HG02571 (cell line): ENCODE results near the gene PABPC1L.

ENCODE experiments used
- ATAC-seq: cut with Tn5 transposase; IDR thresholded peaks from one replicate; pipeline ENCODE4 v1.9.1; 2021; ENCODE audit warnings: mild to moderate bottlenecking, moderate library complexity; ENCODE audit not compliant: unreplicated experiment

Gene PABPC1L

DNA sequence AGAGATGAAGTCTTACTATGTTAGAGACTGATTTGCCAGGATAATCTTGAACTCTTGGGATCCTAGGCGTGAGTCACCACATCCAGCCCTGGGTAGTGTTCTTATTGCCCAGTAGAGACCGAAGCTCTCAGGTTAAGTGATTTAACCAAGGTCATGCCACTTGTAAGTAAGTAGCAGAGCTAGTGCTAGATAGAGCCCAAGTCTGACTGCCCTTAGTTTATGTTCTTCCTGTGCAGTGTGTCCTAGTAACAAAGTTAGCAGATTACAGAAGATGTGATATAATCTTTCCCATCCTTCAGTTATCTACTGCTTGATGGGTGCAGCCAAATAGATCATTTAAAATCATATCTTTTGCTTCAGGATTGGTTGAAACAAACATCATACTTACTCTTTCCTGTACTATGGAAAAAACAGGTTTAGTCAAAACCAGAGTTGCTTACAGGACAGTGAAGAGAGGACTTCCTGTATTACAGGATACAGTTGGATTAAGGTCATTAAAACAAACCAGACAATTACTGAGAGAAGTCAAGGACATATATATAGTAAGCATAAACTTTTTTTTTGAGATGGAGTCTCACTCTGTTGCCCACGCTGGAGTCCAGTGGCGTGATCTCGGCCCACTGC, 9.5 kb upstream of the PABPC1L start:
- ATAC-seq: no peak

DNA sequence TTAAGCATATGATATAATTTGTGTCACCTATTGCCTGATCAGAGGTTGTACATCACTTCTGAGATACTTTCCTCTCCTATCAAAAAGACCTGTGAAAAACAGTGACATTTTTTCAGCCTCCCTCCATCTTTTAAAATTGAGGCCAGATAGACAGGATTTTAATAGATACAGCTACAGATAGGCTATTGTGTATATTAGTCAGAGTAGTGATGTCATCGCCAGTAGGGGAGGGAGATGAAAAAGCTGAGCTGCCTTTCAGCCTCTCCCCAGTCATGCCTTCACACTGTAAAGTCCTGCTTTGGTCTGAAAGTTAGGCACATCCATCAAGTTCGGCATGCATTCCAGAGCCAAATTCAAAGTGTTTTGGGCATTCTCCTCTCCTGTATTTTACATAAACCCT, 7.9 kb upstream of the PABPC1L start:
- no peak for ATAC-seq

DNA sequence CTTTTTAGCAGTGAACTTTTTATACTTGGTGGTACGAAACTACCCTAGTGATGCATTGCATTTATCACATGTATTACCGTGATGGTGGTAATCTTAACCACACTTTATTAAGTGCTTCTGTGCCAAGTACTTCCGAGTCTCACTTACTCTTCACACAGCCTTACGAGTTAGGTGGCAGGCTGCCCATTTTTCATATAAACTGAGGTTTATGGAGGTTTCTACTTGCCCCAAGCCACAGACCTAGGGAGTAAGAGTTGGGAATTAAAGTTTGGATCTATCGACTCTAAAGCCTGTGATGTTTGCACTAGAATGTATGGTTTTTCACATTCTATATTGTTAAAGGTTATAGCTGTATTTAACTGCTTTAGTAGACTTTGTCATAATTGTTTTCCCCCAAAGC, 5.5 kb upstream of the PABPC1L start:
- ATAC-seq: no peak

DNA sequence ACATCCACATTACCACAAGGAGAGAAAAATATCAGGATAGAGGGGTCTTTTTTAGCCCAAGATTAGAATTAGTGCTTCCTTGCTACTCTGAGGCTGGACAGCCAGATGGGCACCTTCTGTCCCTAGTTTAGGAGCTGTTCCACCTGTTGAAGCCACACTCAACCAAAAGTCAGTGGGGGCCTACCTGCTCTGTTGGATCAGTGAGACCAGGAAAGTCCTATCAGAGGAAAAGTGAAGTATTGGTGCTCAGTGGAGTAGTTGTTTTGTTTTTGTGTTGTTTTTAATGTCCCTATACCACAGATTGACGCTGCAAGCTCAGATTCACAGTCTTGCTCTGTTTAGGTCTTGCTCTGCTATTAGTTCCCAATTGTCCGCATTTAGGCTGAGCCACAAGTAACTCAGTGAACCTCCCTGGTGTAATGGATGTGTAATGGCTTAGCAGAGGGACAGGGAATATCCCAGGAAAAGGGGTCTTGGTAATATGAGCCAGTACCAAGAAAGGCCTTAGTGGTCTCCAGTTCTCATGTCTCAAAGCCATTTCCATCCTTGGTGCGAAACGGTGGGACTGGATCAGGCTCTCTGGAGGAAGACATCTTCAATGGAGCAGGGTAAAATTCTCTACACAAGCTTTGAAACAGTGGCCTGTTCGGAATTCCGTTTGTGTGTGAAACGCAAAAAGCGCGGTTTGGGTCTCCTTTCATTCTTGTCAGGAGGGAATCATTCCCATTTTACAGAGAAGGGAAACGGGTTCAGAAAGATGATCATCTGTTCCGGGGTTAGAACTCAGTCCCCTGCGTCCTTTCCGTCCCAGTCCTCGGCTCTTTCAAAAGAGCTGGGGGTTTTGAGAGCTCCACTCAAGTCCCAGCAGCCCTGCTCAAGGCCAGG, 631 bp upstream of the PABPC1L start:
- ATAC-seq: no peak

DNA sequence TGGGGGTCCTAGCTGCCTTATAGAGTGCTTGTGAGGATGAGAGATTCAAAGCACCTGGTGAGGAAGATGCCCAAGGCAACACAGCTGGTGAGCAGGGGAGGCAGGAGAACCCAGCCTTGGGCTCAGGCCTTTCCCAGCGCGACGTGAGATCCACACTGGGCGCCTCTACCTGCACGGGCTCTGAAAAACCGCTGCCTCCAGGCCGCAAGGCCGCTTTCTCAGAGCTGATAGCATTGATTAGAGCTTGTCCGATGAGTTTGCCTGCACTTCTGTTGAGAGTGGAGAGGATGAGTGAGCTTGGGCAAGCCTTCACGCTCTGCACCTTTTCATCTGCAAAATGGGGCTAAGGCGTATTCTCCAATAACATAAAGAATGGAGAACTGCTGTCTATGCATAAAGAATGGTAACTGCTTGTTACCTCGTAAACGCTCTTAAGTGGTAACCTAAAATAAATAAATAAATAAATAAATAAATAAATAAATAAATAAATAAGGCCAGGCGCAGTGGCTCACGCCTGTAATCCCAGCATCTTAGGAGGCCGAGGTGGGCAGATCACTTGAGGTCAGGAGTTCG, 916 bp downstream of the PABPC1L start:
- ATAC-seq: no peak

DNA sequence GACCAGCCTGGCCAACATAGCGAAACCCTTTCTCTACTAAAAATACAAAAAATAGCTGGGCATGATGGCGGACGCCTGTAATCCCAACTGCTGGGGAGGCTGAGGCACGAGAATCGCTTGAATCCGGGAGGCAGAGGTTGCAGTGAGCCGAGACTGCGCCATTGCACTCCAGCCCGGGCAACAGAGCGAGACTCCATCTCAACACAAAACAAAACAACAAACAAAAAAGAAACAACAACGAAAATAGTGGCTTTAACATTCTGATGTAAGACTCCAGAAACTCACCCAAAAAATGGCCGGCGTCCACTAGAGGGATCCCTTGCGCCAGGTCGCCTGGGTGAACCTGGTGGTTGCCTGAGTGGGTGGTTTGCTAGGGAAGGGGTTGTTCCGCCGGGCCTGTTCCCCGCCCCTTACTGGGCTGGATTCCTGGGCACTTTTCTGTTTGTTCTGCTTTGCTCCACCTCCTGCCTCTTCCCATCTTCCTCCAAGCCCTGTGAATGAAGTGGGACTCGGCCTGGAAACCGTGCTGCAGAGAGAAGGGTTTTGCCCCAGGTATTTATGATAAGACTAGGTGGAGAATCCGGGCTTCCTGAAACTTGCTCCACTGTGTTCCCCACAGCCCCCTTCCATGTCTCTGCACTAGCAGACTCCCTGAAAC, 1.5 kb downstream of the PABPC1L start:
- ATAC-seq: no peak

DNA sequence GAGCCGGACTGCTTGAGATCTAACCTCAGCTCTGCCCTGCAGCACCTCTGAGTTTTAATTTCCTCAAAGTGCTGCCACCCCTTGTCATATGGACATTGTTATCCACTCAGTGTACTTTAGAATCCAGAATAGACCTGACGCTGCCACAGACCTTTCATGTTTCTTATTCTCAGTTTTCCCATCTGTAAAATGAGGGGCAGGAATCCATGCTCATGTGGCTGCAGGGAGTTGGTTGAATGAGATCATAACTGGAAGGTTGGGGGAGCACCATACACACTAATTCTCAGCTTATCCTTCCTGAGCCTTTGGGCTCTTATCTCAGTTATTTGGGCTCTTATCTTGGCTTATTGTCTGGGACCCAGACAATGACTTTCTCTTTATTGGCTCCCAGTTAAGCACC, 2.3 kb downstream of the PABPC1L start:
- no peak for ATAC-seq

DNA sequence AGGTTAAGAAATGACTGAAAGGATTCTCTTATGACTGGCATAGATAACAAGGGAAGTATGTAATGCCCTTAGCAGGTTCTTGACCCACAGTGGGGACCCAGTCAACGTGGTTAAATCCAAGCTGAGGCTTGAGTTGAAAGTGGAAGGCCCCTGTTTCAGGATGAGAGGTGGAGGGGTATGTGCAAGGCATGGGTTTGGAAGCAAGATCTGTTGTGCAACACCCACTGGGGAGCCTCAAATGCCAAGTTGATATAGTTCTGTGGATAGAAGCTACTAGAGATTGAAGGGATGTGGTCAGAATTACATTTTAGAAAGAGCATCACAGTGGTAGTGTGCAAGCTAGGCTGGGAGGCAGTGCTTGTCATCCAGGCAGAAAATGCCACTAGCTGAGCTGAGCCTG, 5.1 kb downstream of the PABPC1L start:
- no peak for ATAC-seq

DNA sequence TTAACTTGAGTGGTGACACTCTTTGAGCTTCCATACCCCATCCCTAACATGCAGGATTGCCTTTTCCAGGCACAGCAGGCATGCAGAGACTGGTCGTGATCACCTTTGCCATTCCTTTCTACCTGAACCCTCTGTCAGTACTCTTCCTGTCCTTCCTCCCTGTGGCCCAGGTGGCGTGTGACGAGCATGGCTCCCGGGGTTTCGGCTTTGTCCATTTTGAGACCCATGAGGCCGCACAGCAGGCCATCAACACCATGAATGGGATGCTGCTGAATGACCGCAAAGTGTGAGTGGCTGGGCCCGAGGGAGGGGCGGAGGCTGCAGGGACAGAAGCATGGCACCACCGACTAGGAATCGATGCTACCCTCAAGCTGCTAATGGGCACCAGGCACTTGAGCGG, 6.7 kb downstream of the PABPC1L start:
- no peak for ATAC-seq

DNA sequence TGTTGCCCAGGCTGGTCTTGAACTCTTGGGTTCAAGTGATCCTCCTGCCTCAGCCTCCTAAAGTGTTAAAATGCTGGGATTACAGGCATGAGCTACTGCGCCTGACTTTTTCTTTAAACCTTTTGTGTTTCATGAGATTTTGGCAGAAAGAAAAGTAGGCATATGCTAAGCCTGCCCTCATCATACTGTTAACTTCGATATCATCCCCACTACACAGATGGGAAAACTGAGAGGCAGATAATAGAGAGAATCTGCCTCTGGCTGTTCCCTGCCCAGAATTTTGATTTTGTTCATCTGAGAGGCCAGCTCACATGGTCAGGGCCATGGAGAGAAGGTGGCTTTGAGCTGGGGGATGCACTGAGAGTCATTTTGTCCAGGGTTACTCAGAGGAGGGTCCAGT, 7.5 kb downstream of the PABPC1L start:
- no peak for ATAC-seq

DNA sequence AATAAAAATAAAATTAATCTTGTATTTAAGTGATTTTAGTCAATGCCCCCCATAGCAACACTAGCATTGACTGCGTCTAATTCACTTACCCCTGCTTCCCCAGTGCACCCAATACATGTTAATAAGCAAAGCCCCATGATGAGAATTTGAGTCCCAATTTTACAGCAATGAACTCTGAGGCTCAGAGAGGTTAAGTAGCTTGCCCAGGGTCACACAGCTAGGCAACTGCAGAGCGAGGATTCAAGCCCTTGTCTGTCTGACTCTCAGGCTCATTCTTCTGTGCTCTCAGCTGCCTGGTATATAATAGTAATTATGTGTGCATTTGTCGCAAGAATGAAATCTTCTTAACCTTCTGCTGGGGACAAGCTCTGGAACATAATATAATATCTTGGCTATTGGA, 8.5 kb downstream of the PABPC1L start:
- no peak for ATAC-seq

DNA sequence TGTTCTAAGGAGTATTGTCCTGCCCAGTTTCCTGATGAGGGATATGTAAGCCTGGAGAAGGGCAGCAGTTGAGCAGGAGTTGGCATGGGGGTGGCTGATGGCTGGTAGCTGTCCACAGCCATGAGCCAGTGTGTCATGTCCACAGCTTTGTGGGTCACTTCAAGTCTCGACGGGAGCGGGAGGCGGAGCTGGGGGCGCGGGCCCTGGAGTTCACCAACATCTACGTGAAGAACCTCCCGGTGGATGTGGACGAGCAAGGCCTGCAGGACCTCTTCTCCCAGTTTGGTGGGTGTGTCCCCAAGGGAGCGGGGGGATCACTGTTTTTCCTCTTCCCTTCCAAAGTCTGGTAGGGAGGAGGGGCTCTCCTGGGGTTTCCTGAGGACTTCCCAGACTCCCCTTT, 8.9 kb downstream of the PABPC1L start:
- ATAC-seq: no peak

DNA sequence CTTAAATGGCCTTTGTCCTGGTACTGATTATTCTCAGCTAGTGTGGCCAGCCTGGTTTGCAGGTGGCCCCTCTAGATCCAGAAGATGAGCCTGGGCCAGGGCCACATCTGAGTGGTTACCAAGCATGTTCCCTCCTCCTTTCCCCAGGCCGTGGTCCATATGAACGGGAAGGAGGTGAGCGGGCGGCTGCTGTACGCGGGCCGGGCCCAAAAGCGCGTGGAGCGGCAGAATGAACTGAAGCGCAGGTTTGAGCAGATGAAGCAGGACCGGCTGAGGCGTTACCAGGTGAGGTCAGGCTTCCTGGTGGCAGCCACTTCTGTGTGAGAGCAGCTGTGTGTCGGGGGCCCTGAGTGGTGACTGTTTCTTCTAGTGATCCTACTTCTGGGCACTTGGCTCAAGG, 11.6 kb downstream of the PABPC1L start:
- no peak for ATAC-seq

DNA sequence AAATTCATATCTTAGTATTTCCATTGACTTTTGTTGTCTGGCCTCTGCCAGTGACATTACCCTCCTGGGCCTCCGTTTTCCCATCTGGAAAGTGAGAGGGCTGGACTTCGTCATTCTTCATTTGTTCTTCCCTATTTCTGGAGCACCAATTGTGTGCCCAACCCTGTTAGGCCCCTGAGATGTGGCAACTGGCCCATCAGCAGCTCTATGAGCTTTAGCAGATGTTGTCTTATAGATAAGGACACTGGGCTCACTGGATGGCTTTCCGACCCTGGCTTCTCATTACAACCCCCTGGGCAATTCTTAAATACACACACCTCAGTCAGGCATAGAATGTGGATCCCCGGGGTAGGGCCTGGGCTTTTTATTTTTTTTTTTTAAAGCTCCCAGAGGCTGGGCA, 14.7 kb downstream of the PABPC1L start:
- ATAC-seq: no peak

DNA sequence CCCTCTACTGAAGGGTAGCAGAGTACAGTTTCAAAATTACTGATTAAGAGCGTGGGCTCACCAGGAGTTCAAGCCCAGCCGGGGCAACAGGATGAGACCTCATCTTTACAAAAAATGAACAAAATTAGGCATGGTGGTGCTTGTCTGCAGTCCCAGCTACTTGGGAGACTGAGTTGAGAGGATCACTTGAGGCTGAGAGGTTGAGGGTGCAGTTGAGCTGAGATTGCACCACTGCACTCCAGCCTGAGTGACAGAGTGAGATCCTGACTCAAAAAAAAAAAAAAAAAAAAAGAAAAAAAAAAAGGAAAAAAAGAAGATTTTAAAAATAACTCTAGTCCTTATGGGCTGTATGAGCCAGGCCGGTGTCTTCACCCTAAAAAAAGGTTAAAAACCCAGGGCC, 18.7 kb downstream of the PABPC1L start:
- ATAC-seq: no peak

DNA sequence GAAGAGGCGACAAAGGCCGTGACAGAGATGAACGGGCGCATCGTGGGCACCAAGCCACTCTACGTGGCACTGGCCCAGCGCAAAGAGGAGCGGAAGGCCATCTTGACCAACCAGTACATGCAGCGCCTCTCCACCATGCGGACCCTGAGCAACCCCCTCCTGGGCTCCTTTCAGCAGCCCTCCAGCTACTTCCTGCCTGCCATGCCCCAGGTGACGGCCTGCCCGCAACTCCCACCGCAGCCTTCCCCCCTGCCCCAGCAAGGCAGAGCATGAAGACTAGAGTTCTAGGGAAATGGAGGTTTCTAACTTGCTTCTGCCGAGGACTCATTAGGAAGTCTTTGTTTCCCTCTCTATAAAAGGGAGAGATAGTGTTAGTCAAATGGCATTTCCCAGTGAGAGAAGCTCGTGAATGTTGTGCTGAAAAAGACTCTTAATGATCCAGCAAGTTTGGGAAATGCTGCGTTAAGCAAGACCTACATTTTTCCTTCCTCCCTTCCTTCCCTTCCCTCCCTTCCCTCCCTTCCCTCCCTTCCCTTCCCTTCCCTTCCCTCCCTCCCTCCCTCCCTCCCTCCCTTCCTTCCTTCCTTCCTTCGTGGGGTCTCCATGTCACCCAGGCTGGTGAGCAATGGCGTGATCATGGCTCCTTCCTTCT, 20.8 kb downstream of the PABPC1L start:
- no peak for ATAC-seq

DNA sequence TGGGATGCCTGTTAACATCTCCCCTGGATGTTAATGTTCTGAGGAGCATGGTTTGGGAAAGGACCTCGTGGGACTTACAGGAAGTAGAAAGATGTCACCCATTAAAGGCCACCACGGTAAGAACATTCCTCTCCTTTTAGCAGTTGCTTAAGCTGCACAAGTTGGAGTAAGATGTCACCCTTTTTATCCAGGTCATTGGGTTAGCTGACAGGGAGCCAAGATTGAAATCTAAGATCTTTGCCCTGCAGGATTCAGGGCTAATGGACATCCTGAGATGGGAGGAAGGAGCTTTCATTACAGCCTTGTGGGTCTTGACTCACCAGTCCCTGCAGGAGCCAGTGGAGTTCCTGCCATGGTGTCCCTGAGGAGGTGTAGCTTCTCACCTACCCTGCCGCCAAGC, 22.1 kb downstream of the PABPC1L start:
- no peak for ATAC-seq

DNA sequence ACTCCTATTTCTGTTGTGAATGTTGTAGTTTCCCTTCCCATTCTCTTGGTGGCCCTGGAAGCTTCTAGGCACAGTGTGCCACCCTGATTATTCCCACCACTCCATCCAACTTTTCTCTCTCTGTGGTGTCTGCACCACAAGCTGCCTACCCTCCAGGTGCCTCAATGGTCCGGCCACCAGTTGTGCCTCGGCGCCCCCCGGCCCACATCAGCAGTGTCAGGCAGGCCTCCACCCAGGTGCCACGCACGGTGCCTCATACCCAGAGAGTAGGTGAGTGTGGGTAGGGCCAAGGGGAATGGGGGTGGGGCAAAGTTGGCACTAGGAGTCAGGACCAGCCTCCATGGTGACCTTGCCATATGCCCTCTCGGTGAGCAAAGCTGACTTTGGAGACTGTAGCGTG, 23.1 kb downstream of the PABPC1L start:
- ATAC-seq: no peak

DNA sequence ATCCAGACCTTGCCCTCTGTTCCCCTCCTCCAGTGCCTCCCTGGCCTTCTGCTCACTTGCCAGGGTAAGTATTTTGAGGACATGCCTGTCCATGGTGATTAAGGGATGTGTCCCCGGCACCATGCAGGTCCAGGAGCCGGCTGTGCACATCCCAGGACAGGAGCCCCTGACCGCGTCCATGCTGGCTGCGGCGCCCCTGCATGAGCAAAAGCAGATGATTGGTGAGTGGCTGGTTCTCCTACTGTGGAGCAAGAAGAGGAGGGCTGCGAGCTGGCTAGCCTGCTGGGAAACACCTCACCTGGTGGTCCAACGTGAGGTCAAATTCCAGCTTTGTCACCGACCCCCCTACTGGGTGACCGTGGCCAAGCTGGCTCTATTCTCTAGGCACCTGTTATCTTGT, 26.6 kb downstream of the PABPC1L start:
- no peak for ATAC-seq

DNA sequence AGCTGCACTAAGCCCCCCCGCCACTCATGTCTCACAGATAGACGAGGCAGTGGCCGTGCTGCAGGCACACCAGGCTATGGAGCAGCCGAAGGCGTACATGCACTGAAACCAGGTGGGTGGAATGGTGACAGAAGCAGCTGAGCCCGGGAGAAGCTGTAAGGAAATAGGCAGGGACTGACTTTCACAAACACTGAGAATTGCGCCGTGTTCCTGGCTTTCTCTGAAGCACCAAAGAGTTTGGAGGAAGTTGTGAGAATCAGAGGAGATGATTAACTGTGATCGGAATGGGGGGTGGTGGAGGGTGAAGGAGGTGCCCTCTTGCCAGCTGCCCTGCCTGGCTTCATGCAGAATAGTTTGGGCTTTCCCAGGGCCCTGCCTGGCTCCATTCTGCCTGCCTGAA, 28.8 kb downstream of the PABPC1L start:
- no peak for ATAC-seq

DNA sequence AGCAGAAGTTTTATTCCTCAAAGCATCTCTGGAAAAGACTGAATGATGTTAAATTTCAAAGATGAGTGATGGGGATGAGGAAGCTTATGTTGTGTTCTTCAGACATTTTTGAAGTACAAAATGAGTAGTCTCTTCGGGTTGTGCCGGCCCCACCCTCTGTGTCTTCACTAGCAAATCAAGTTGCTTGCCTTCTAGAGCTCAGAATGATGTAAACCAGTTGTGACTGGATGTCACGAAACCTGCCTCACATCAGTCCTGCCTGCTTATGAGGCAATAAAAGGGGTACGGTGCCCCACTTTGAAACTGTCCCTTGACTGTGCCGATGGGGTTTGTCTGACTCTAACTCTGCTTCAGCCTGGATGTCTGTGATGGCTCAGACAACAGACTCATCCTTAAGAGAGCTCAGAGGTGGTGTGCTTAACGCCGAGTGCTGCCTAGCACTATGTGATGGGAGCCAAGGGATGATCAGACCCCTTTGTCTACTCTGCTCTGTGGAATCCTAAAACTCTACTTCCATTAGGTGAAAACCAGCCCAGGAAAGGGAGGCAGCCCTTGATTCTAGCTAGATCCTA, 31.3 kb downstream of the PABPC1L start:
- ATAC-seq: no peak
